HG03175 (cell line): ENCODE data around the gene SMIM12.

ENCODE experiments used
- ATAC-seq: cut with Tn5 transposase; IDR thresholded peaks from one replicate; pipeline ENCODE4 v1.9.1; 2021; ENCODE audit warnings: mild to moderate bottlenecking, moderate library complexity; ENCODE audit not compliant: unreplicated experiment

Gene SMIM12

DNA sequence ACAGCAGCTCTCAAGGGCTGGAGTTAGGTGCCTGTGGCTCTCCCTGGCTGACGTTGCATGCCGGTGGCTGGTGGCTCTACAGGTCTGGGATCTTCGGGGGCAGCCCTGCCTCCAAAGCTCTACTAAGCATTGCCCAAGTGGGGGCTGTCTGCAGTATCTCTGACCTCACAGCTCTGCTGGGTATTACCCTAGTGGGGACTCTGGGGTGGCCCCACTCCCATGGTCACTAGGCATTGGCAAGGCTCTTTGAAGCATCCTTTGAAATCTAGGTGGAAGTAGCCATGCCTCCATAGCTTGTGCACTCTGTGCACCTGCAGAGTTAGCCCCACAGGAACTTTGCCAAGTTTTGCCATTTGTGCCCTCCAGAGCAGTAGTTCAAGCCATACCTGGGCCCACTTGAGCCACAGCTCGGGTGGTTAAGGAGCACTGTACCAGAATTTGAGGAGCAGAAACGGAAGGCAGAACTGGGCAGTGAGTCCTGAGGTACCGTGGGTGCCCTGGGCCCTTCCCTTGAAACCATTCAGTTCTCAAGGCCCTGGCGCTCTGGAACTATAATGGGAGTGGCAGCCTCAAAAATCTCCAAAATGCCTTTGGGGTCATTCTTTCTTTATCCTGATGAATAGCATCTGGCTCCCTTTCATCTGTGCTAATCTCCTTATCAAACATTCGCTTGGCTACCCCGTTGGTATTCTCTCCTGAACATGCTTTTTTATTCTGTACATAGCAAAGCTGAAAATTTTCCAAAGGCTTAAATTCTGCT, 51.3 kb downstream of the SMIM12 start:
- no peak for ATAC-seq

DNA sequence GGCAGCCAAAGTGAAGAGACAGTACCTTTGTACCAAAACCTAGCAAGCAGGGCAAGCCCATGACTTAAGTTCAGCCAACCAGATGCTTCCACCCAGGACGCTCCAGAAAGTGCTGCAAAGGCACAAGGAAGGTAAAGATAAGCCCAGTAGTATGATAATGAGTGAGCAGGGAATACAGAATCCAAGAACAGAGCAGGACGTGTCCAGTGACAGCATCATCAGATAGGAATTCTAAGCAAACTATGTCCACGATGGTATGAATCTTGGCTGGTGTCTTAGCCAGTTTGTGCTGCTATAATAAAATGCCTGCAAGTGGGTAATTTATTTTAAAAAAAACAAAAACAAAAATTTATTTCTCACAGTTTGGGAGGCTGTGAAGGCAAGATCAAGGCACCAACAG, 53.2 kb downstream of the SMIM12 start:
- ATAC-seq, result no peak

DNA sequence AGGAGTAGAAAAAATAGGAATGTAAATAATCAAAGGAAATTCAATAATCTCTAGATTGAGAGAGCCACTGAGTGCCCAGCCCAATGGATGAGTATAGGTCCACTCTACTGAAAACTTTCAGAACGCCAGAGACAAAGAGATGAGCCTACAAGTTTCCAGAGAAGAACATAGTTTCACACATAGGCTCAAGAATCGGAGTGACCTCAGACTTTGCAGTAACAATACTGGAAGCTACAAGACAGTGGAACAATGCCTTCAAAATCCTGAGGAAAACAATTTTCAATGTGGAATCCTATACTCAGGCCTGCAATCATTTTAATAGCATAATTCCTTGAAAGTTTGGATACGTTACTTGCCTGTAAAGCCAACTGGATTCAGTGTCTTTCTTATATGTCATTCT, 55.8 kb downstream of the SMIM12 start:
- ATAC-seq, result no peak
